T-helper 2 cell (primary cell): Measurements from ENCODE around the gene EMP2.

Experiments
- DNase-seq, 5 experiments: peaks; one replicate each; pipeline versions ENCODE4 v3.0.0 to v3.0.0-alpha.2; 2012 to 2022

EMP2 gene

GRCh38 chr16:10480151-10480550 lies 100.2 kb downstream of the EMP2 start:
- DNase-seq: no peak
